ENCODE measurements around the gene ESRRG.

The ESRRG gene

DNA sequence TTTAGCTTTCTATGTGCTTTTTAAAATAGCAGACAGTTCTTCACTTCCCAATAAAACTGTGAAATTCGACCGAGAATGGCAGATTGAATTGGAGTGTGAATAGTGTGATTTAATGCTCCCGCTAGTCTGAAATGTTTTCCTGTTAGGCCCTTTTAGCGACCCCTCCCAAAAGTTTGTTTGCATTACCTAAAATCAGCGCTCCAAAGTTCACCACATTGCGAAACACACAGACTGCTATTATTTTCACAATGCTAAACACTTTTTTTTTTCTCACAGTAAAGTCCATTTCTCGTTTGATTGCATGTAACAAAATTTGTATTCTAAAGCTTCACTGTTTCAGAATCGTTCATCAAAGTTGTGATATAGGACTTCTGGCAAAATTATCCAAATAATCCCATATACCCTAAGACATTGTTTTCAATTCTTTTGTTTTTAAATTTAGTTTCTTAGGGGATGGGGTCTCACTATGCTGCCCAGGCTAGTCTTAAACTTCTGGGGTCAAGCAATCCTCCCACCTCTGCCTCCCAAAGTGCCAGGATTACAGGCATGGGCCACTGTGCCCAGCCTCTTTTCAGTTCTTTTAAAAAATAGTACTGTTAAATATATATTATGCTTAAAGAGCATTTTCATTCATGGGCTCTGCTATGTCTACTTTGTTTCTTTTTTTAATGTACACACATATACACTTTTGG, 223.5 kb downstream of the ESRRG start:
- no peak for DNase-seq

DNA sequence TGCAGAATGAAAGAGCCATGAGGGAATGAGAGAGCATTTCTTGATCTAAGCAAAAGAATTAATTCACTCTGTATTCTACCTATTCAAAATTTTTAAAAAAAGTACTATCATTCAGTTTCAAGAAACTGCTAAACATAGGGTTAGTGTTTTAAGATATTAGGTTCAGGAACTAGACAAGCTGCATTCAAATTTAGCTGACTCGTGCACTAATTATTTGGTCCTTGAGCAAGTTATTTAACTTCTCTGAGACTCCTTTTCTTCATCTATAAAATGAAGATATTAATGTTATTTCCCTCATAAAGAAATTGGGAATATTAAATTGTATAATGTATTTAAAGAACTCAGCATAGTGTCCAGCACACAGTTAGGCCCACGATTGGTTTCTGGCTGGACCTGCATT, 225.0 kb downstream of the ESRRG start:
- DNase-seq: no peak

DNA sequence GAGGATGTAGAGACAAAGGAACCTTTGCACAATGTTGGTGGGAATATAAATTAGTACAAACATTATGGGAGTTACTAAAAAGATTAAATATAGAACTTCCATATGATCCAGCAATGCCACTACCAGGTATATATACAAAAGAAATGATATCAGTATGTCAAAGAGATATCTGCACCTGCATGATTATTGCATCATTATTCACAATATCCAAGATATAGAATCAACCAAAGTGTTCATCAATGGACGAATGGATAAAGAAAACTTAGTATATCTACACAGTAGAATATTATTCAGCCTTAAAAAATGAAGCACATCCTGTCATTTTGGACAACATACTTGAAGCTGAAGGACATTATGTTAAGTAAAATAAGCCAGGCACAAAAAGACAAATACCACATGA, 238.2 kb downstream of the ESRRG start:
- DNase-seq: no peak

DNA sequence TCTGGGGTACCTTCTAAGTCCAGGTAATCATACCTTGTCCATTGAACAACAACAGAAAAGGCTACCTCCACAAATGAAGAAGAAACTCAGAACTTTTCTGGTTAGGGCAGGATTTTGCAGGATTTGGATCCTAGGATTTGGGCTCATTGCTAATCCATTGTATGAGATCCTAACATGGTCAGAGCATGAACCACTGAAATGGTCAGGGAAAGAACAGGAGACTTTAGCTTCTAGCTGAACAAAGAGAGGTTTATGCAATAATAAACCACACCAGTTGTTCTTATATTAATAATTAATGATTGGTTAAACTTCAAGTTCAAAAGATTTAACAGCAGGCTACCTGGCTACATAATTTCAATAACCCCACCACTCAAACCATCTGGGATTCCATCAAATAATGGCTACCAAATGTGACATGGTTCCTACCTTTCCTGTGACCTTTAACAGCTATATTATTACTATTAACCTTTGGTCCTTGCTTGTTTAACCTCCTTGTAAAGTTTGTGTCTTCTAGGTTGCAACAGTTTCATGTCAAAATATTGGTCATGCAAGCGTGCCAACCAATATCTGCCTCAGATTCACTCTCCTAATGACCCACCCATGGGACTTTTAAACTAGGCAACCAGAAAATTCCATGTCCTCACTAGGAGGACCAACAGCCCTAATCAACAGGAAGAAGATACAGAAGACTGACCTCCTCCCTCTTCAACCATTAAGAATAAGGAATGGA, 239.4 kb downstream of the ESRRG start:
- no peak for DNase-seq

DNA sequence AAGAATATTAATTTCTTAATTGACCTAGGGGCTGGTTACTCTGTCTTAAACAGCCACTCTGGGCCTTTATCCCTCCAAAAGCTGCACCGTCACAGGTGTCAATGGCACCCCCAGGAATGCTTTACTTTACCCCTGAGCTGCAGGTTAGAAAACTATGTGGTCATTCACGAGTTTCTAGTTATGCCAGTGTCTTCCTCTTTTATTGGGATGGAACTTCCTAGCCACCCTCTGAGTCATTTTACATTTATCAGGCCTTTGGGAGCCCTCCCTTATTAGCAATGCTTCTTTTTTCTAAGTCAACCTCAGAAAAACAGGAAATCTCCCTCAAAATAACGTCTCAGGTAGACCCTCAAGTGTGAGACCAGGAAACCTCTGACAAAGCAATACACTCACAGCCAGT, 240.6 kb downstream of the ESRRG start:
- DNase-seq: no peak

DNA sequence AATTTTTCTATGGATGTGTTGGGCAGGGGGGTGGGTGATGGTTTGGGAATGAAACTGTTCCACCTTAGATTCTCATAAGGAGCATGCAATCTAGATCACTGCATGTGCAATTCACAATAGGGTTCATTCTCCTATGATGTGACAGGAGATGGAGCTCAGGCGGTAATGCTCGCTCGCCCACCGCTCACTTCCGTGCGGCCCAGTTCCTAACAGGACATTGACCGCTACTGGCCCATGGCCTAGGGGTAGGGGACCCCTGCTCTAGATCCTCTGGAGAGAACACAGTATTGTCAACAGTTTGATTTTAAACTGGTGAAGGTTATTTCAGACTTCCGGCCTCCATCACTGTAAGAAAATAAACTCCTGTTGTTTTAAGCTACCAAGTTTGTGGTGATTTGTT, 245.0 kb downstream of the ESRRG start:
- no peak for DNase-seq

DNA sequence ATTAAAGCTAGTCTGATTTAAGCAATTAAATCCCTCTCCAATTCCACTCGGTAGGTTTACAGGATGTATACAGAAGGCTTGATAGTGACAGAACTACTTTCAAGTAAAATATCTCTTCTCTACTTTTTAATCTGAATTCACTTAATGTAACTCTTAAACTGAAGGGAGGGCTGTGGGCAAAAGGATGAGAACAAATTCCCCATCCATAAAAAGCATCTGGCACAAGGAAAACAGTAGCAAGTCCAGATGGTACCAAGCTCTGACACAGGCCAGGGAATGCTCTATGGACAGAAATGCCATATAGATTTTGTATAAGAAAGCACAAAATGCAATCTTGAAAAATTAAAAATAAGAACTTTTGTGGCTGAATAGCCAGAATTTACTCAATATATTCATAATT, 246.9 kb downstream of the ESRRG start:
- no peak for DNase-seq

DNA sequence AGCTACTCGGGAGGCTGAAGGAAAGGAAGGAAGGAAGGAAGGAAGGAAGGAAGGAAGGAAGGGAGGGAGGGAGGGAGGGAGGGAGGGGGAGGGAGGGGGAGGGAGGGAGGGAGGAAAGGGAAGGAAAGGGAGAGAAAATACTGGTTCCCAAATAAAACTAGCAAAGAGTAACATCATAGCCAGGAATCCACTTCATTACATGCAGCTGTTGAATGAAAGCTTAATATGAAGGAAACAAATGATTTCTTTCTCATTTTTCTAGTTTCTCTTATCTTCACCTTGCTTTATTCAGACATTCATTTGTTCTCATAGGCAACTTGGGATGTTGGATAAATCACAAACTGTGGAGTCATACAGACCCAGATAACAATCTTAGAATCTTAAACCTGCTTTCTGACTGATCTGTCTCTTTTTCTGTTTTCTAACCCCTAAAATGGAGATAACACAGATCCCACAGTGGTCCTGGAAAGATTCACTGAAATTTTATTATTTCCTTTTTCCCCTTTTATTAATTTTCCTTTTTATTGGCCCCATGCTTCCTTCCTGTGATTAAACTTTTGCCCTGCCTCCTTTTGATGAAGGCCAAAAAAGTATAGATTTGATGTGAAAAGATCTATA, 247.5 kb downstream of the ESRRG start:
- DNase-seq: no peak

DNA sequence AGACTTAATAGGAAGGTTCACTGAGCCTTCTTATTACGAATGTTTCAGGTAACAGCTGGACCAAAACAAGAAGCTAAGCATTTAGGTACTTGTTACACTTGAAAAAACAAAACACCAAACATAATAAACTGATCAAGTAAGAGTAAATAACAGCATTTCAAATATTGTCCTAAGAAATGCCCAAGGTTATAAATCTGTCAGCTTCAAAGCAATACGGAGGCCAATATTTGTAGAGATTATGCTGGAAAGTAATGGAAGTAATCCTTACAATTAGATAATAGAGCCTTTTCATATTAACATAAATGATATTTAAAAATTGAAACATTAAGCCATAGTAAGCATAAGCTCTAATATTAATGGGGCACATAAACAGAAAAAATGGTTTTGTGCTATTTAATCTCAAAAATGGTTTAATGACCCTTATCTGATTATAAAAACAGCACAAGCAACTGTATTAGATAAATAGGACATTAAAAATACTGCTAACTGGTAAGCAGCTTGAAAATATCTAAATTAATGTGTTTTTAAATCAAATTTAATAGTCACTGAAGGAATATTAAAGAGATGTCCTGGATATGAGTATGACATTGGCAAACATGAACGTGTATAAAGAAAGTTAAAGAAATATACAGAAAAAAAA, 256.9 kb downstream of the ESRRG start:
- DNase-seq: no peak

DNA sequence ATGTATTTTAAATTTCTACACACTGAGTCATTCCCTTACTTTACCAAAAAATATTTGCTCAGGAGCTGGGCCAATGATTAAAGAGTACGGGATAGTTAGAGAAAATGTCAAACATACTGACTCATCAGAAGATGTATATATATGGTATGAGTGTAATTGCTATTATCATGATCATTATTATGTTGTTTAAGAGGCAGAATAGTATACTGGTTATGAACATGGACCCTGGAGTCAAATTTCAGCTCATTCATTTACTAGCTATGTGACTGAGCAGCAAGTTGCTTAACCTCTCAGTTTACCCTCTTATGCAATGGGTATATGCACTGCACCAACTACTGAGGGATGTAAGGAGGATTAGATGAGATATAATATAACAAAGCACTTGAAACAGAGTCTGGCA, 258.7 kb downstream of the ESRRG start:
- DNase-seq: no peak

DNA sequence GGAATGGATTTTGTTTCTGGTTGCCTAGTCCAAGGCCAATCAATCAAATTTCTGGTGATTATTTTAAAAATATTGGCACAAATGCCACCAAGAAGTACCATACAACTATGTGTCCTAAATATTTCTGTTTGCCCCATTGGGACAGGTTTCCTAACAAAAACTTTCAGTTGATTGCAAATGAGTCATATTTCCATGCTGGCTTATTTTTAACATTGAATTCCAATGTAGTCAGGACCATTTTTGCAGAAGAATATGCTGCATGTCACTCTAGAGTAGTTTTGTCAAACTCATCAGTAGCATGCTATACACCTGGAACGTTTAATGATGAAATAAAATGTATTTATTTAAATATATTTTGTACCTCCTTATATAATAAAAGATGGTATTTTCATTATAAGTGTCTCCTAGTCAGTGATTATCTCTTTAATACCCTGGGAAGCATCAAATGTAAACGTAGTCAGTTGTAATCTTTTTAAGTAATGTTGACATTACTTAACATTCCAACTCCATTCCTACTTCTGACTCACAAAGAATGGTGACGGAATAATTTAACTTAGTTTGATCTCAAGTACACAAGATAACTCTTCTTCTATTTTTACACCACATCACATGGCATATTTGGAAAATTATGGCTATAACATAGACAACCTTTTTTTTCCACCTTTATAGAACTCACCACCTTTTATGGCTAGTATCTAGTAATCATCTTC, 261.0 kb downstream of the ESRRG start:
- no peak for DNase-seq

DNA sequence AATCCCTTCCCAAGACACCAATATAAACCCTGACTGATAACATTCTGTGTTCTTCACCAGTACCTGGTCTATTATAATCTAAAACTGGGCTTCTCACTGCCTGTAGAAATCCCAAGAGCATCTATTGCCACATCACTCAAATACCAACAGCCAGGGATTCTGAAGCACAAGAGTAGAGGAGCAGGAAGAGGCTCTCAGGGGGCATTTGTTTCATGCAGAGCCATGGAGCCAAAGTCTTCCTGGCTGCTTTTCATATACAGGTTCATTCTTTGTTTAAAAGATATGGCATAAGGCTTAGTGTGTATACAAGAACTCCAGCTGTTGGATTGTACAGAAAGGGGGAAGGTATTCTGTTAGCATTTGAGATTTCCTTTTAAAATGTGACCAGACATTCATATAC, 261.8 kb downstream of the ESRRG start:
- DNase-seq: no peak

DNA sequence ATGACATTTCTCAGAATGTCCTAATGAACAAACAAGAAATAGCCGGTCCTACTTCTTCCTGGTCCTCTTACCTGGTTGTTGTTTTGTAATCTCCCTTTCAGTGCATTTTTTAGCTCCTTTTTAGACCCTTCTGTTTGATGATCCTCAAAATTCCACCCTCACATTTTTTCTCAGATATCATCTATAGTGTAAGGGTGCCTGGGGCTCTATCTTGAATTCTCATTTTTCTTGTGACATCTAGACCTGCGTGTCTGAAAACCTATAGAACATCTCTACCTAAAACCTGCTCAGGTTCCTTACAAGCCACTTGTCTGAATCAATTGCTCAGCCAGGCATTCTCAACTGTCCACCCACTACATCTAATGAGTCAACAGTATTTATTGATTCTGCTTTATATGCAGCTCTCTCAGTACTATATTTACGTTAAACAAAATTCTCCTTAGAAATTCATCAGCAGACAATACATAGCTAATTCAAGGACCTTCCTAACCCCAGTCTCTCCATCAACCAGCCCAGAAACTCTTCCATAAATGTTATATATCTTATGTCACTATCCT, 263.5 kb downstream of the ESRRG start:
- DNase-seq: no peak

DNA sequence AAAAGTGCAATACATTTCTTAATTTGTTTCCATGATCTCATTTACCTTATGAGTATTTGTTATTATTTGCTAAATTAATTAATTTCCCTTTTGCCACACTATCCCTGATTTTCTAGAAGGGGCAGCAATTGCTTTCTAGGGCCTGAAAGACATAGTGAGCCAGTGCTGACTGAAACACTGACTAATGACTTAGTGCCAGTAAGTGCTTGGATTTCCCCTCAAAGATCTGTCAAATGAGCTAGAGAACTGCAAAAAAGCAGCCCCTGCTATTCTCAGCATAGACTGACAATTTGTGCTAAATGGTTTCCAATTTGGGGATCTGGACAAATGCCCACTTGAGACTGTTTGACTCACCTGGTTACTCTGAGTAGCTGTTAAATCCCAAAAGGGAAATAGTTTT, 264.4 kb downstream of the ESRRG start:
- no peak for DNase-seq

DNA sequence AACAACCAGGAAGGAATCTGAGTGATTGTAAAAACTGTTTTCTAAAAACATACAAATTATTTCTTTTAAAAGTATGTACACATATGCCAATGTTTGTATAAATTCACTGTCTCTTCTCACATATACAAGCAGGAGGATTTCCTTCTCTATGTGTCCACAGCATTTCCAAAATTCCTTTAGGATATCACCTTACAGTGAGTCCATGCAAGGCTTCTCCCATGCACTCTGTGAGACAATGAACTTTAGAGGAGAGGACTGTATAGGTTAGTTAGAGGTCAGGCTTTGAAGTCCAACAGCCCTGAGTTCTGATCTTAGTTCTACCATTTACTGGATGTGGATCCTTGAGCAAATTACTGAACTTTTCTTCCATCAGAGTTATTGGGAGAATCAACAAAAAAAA, 265.9 kb downstream of the ESRRG start:
- no peak for DNase-seq

DNA sequence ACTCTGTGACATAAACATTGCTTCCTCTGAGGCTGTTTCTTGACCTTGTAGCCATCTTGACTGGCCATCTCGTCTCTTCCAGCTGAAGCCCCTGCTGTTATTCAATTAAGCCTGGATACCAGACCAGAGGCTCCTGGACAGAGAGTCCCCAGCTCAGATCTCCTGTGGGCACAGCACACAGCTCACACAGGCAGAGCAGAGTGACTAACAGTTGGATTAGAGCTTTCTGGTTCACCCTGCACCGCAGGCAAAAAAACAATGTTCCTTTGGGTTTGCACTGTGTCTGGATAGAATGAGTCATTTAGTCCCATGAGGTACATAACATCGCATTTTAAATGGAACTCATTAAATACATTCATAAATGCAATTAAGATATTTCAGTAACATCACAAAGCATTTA, 266.5 kb downstream of the ESRRG start:
- no peak for DNase-seq

DNA sequence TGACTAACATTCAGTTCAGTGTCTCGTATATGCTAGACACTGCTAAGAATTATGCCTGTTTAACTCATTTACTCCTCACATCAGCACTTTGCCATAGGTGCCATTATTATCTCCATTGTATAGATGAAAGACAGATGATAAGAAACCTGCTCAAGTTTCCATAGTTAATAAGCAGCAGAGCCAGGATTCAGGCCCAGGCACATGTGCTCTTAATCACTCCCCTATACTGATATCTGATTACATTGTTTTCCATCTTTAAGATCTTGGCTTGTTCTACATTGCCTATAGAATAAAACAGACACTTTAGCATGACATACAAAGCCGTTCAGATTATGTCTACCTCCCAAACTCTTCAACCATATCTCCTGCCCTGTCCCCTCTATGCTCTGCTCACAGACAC, 269.5 kb downstream of the ESRRG start:
- DNase-seq: no peak
